Mononuclear cell (primary cell): Measurements from ENCODE around the gene NRDC. TPM values are rescaled to one million over a fixed set of nuclear protein-coding genes. Genes with fewer than 3 reads are reported as not detected.

Source experiments
- H3K27me3 ChIP-seq: 2 replicates; pipeline ENCODE4 v1.6.0; 2011; ENCODE audit warnings: low read length, control low read depth; ENCODE audit not compliant: insufficient read depth
- H3K4me1 ChIP-seq: 2 replicates; pipeline ENCODE4 v1.5.1; 2011; ENCODE audit warnings: mild to moderate bottlenecking, low read length, control low read depth; ENCODE audit not compliant: insufficient read depth
- H3K4me3 ChIP-seq: 2 replicates; pipeline ENCODE4 v1.5.1; 2011; ENCODE audit warnings: mild to moderate bottlenecking, low read length, moderate library complexity
- H3K9me3 ChIP-seq: 2 replicates; pipeline ENCODE4 v1.5.1; 2011; ENCODE audit warnings: low read depth, mild to moderate bottlenecking, control low read depth, low read length
- total RNA-seq: library from RNA; depleted of rRNA; stranded (reverse); fragments of >200 nt; gene quantifications from one replicate; pipeline ENCODE4 v1.2.3, GENCODE V29; 2012

NRDC gene
- total RNA-seq, 1 donor: 36.2 TPM

DNA sequence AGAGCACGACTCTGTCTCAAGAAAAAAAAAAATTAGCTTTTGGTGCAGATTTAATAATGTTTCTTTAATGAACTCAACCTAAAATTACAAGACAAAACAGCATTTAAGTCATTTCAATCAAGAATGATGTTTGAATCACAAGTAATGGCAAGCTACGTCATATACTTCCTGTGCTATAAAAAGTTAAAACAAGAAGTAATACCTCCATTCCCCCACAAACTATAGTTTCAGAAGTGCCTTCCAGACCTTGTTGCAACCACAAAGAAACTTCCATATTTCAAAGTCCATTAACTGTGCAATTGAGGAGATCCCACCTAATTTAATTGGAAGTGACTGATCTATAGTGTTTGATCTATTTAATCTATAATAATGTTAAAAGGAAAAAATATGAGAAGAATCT is 15.1 kb downstream of the NRDC start:
- H3K9me3 ChIP-seq: no peaks in the 10 kb centered on the region

GRCh38 chr1:51861669-51862068 is 16.9 kb downstream of the NRDC start:
- Histone ChIP-seq H3K27me3 (no peaks in the 10 kb centered on the region), H3K4me3 (no peak overlapping the region), H3K9me3 (no peaks in the 10 kb centered on the region), H3K4me1 (peaks cover 15% of the 10 kb centered on the region)

More for the DNA sequence above, 15.1 kb downstream of the NRDC start:
- Histone ChIP-seq H3K27me3 (no peaks in the 10 kb centered on the region), H3K4me3 (no peak overlapping the region), H3K4me1 (peaks cover 15% of the 10 kb centered on the region)

- H3K4me1 ChIP-seq: peaks cover 15% of the 10 kb centered on the region
- H3K9me3 ChIP-seq: no peaks in the 10 kb centered on the region
- H3K27me3 ChIP-seq: no peaks in the 10 kb centered on the region
- no peak overlapping the region for H3K4me3 ChIP-seq
Observed at GRCh38 chr1:51859735-51860134, 18.8 kb downstream of the NRDC start.

DNA sequence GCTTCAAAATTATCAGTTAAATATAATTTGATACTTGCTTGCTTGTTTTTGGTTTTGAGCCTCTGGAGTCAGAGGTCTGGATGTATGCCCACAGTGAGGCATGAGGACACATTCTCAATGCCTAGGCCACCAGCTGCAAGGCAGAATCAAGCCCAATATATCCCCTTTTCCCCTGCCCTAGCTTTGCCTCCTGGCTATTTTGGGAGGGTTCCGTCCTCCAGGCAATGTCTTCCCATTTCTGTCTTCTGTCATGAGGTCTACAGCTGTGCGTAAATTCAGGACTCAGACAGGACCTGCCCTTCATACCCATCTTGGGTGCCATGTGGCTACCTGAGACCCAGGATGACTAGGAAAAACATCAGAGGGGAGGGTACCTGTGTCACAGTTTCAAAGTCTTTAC is 19.2 kb downstream of the NRDC start:
- Histone ChIP-seq H3K4me1 (peaks cover 15% of the 10 kb centered on the region), H3K4me3 (no peak overlapping the region), H3K27me3 (no peaks in the 10 kb centered on the region), H3K9me3 (no peaks in the 10 kb centered on the region)

GRCh38 chr1:51858892-51859291 is 19.6 kb downstream of the NRDC start:
- Histone ChIP-seq H3K4me3 (no peak overlapping the region), H3K9me3 (no peaks in the 10 kb centered on the region), H3K4me1 (peaks cover 15% of the 10 kb centered on the region), H3K27me3 (no peaks in the 10 kb centered on the region)

DNA sequence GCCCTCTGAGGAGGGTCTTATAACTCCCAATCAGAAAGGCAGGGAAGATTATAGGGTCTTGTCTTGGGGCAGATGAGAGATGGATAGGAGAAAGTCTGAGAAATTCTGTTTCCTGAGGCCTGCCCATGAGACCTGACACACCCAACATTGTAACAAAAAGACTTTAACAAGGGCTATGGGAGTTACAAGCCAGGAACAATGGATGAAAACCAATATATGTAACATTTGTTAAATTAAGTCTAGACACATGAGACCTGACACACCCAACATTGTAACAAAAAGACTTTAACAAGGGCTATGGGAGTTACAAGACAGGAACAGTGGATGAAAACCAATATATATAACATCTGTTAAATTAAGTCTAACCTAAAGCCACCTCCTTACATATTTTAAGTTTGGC is 21.8 kb downstream of the NRDC start:
- Histone ChIP-seq H3K27me3 (no peaks in the 10 kb centered on the region), H3K4me3 (no peak overlapping the region), H3K9me3 (no peaks in the 10 kb centered on the region), H3K4me1 (no peaks in the 10 kb centered on the region)

DNA sequence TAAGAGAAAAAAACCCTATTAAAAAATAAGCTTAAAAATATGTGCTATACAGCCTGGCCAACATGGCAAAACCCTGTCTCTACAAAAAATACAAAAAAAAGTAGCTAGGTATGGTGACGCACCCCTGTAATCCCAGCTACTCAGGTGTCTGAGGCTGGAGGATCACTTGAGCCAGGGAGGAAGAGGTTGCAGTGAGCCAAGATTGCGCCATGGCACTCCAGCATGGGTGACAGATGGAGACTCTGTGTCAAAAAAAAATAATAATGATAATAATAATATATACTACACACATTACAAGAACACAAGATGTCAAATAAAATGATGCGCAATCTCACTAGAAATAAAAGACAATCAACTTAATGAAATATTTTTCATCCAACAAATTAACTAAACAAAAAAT is 22.9 kb downstream of the NRDC start:
- Histone ChIP-seq H3K27me3 (no peaks in the 10 kb centered on the region), H3K4me1 (no peaks in the 10 kb centered on the region), H3K9me3 (no peaks in the 10 kb centered on the region), H3K4me3 (no peak overlapping the region)

GRCh38 chr1:51853360-51853759 is 25.2 kb downstream of the NRDC start:
- no peaks in the 10 kb centered on the region for H3K27me3 ChIP-seq
- no peak overlapping the region for H3K4me3 ChIP-seq
- no peaks in the 10 kb centered on the region for H3K4me1 ChIP-seq
- no peaks in the 10 kb centered on the region for H3K9me3 ChIP-seq

GRCh38 chr1:51851882-51852396 is 26.6 kb downstream of the NRDC start:
- Histone ChIP-seq H3K9me3 (no peaks in the 10 kb centered on the region), H3K4me3 (no peak overlapping the region), H3K27me3 (no peaks in the 10 kb centered on the region), H3K4me1 (no peaks in the 10 kb centered on the region)

- H3K4me1 ChIP-seq: no peaks in the 10 kb centered on the region
- H3K9me3 ChIP-seq: no peaks in the 10 kb centered on the region
- H3K27me3 ChIP-seq: no peaks in the 10 kb centered on the region
- no peak overlapping the region for H3K4me3 ChIP-seq
Observed at GRCh38 chr1:51850420-51851223, 27.9 kb downstream of the NRDC start.

GRCh38 chr1:51847294-51847920 is 31.1 kb downstream of the NRDC start:
- Histone ChIP-seq H3K4me1 (no peaks in the 10 kb centered on the region), H3K4me3 (no peak overlapping the region), H3K9me3 (no peaks in the 10 kb centered on the region)

DNA sequence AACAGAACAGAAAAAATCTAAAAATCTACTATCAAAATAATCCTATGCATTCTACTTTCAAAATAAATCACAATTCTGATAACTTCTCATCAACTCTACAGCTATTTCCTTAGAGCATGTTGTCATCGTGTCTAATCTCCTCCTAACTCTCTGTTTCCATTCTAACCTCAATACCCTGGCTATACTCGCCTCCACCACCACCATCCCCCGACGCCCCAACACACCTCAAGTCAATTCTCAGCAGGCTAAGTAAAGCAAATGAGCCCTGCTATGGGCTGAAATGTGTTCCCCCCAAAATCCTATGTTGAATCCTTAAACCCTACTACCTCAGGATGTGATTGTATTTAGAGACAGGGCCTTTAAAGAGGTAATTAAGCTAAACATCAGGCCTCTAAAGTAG is 34.6 kb downstream of the NRDC start:
- no peaks in the 10 kb centered on the region for H3K4me1 ChIP-seq
- H3K27me3 ChIP-seq: no peaks in the 10 kb centered on the region
- no peak overlapping the region for H3K4me3 ChIP-seq
- H3K9me3 ChIP-seq: no peaks in the 10 kb centered on the region

More at GRCh38 chr1:51847294-51847920, 31.1 kb downstream of the NRDC start:
- no peaks in the 10 kb centered on the region for H3K27me3 ChIP-seq

DNA sequence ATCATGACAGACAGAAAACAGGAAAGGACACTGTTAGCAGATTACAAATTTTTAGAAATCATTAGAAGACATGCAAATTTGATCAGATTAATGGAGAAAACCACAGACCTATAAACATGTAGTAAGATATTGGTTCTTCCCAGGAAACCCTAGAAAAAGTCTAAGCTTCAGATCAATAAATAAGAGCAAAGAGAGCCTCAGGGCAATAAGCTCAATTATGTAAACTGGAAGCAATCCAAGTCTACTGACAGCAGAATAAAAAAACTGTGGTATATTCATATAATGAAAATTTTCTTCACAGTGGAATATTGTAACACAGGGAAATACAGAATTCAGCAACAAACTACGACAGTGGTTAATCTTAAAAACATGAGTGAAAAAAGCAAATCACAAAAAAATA is 36.3 kb downstream of the NRDC start:
- Histone ChIP-seq H3K4me1 (no peaks in the 10 kb centered on the region), H3K27me3 (no peaks in the 10 kb centered on the region), H3K9me3 (no peaks in the 10 kb centered on the region), H3K4me3 (no peak overlapping the region)

- Histone ChIP-seq H3K4me3 (no peak overlapping the region), H3K27me3 (no peaks in the 10 kb centered on the region), H3K9me3 (no peaks in the 10 kb centered on the region), H3K4me1 (no peaks in the 10 kb centered on the region)
Observed at GRCh38 chr1:51840743-51841461, 37.6 kb downstream of the NRDC start.

- no peaks in the 10 kb centered on the region for H3K27me3 ChIP-seq
- no peaks in the 10 kb centered on the region for H3K4me1 ChIP-seq
- H3K9me3 ChIP-seq: no peaks in the 10 kb centered on the region
- H3K4me3 ChIP-seq: no peak overlapping the region
Observed at GRCh38 chr1:51840182-51840581, 38.3 kb downstream of the NRDC start.
